WTC11 (cell line): ENCODE measurements around the gene GTPBP3.

Experiments
- CREB1 ChIP-seq: sonication (generic); formaldehyde crosslinking; IDR thresholded peaks from 2 replicates; pipeline ENCODE4 v1.8.0; 2023; ENCODE audit warnings: mild to moderate bottlenecking, missing genetic modification reagents
- GTF2I ChIP-seq: fragments of 250-450 bp; sonication (Bioruptor Pico); conservative IDR thresholded peaks from 2 replicates; pipeline ENCODE4 v1.4.0; 2021; ENCODE audit warnings: mild to moderate bottlenecking

DNA sequence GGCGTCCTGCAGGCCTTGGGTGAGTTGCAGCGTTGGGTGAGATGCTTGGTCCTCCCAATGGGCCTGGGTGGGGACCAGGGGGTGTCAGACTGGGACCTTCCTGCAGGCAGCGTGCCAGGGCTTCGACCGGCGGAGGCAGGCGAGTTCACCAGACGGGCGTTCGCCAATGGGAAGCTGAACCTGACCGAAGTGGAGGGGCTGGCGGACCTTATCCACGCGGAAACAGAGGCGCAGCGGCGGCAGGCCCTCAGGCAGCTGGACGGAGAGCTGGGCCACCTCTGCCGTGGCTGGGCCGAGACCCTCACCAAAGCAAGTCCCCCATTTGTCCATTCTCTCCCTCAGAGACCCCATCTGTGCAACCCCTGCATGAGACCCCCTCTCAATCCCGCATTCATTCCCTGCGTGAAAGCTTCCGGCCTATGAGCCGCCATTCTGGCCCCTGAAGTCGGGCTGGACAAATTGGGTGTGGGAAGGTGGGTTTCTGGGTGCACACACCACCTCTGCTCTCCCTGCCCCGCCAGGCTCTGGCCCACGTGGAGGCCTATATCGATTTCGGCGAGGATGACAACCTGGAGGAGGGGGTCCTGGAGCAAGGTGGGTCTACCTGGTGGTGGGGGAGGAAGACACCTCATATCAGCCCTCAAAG lies 1.2 kb downstream of the GTPBP3 start:
- TF ChIP-seq CREB1 (CRISPR knock-in tag), result no peak
- no peak for TF ChIP-seq GTF2I (CRISPR knock-in tag)
